Endothelial cell (in vitro differentiated cells): ENCODE measurements around the gene ABT1. TPM values are rescaled to one million over a fixed set of nuclear protein-coding genes. Genes with fewer than 3 reads are reported as not detected.
"Not testable (repeated sequence)": the region's sequence is repeated elsewhere in the genome, so short reads cannot be mapped to it uniquely, and the experiment has no call there.

Experiments
- DNase-seq: peaks from one replicate; pipeline ENCODE4 v3.0.0; 2021; ENCODE audit warnings: low spot score
- H3K27ac Mint-ChIP-seq: one replicate; pipeline ENCODE4 v1.8.0; 2021; ENCODE audit warnings: mixed read lengths, inconsistent platforms; ENCODE audit not compliant: unreplicated experiment
- H3K27me3 Mint-ChIP-seq: one replicate; pipeline ENCODE4 v1.8.0; 2021; ENCODE audit warnings: mild to moderate bottlenecking, moderate library complexity, mixed read lengths, inconsistent platforms; ENCODE audit not compliant: unreplicated experiment
- H3K36me3 Mint-ChIP-seq: one replicate; pipeline ENCODE4 v1.8.0; 2021; ENCODE audit warnings: mild to moderate bottlenecking, low read depth, mixed read lengths, inconsistent platforms; ENCODE audit not compliant: unreplicated experiment
- H3K4me1 Mint-ChIP-seq: one replicate; pipeline ENCODE4 v1.8.0; 2021; ENCODE audit warnings: mild to moderate bottlenecking, mixed read lengths, inconsistent platforms; ENCODE audit not compliant: unreplicated experiment
- H3K4me3 Mint-ChIP-seq: one replicate; pipeline ENCODE4 v1.8.0; 2021; ENCODE audit warnings: mild to moderate bottlenecking, mixed read lengths, inconsistent platforms; ENCODE audit not compliant: unreplicated experiment
- H3K9me3 Mint-ChIP-seq: one replicate; pipeline ENCODE4 v1.8.0; 2021; ENCODE audit warnings: mixed read lengths, inconsistent platforms; ENCODE audit not compliant: unreplicated experiment
- CTCF ChIP-seq: fragments of 200-600 bp; sonication (generic); IDR thresholded peaks from one replicate; pipeline ENCODE4 v1.5.0; 2021; ENCODE audit warnings: antibody characterized with exemption; ENCODE audit not compliant: unreplicated experiment
- long read RNA-seq: library from polyadenylated mRNA; unstranded; transcript quantifications from one replicate; pipeline ENCODE4 v2.0.0, GENCODE V29; 2020; ENCODE audit not compliant: unreplicated experiment
- total RNA-seq: library from RNA; stranded (reverse); fragmentation: NEBNext Ultra II Directional; extraction: Animal tissue kit (Norgen Biotek cat#: 25700); gene quantifications from one replicate; pipeline ENCODE4 v1.2.1, GENCODE V29; 2021; ENCODE audit not compliant: unreplicated experiment

ABT1 gene
- 20.4 TPM for total RNA-seq
- long read RNA-seq, transcript ABT1-201 (3 exons, 2,949 nt), result major isoform, 66 of 66 reads
- long read RNA-seq, partial matches to known transcripts, result 0 of 66 reads
- long read RNA-seq, other reads (novel, unspliced or antisense), result 0 of 66 reads

DNA sequence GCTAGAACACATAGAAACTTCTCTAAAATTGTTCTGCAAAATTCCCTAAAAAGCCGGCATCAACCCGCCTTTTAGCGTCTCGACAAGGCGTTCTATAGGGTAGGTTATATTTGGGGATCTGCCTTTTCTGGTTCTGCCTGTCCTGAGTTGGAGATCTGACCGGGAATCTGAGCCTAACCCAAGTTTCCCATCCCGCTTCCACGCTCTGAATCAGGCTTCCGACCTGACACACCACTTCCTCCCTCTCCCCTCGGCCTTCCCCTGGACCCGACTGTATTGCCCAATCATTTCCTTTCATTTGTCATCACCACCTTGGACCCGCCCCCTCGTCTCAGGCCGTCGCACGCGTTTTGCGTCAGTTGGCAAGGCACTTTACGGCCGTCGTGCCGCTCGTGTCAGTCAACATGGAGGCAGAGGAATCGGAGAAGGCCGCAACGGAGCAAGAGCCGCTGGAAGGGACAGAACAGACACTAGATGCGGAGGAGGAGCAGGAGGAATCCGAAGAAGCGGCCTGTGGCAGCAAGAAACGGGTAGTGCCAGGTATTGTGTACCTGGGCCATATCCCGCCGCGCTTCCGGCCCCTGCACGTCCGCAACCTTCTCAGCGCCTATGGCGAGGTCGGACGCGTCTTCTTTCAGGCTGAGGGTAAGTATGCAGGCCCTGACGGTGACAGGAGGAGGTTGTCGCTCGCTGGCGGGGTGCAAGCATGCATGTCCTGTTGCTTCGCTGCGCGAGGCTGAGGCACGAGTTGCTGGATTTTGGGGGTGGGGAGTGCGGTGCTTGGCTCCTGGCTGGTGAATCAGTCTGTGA lies at the start of gene ABT1:
TSS of gene ABT1 (plus strand) at position 375 of the 810 bp plus-strand sequence. CDS start at position 405, 30 bp downstream.
- Mint-ChIP-seq H3K9me3 (no peaks in the 10 kb centered on the region), H3K4me1 (peaks cover 5% of the 10 kb centered on the region), H3K27me3 (no peaks in the 10 kb centered on the region), H3K27ac (no peak within 1 kb of the TSS), H3K4me3 (no peak within 1 kb of the TSS), H3K36me3 (peaks cover 10% of the 10 kb centered on the region)
- DNase-seq, result peak; percentile 96
- no peak for TF ChIP-seq CTCF

- not testable (repeated sequence) for H3K4me3 Mint-ChIP-seq, DNase-seq, H3K9me3 Mint-ChIP-seq, H3K4me1 Mint-ChIP-seq, H3K27me3 Mint-ChIP-seq, H3K36me3 Mint-ChIP-seq, H3K27ac Mint-ChIP-seq
These were observed 49.4 kb upstream of the ABT1 start for GRCh38 chr6:26547363-26547762.

GRCh38 chr6:26550250-26550993 lies 46.3 kb upstream of the ABT1 start:
- no peak overlapping the region for H3K27ac Mint-ChIP-seq
- H3K27me3 Mint-ChIP-seq, result peaks cover 3% of the 10 kb centered on the region
- H3K9me3 Mint-ChIP-seq, result no peaks in the 10 kb centered on the region
- peak overlapping the region; percentile 71 for H3K4me3 Mint-ChIP-seq
- DNase-seq, result peak; percentile 65
- H3K36me3 Mint-ChIP-seq, result no peaks in the 10 kb centered on the region
- no peak for TF ChIP-seq CTCF
- H3K4me1 Mint-ChIP-seq, result peaks cover 10% of the 10 kb centered on the region

DNA sequence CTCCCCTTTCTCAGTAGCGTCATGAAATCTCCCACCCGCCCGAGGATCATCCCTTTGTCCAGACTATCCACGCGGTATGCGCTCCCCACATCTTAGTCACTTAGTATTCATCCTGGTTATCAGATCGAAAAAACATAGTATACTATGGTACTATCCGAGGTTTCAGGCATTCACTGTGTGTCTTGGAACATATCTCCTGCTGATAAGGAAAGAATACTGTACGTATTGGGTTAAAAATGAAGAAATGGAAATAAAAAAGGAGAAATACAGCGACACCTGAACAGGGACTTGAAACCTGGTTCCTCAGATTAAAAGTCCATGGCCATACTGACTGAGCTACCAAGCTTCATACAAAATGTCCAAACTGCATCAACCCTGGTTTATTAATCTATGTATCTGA lies 44.5 kb upstream of the ABT1 start:
- Mint-ChIP-seq H3K27me3 (peaks cover 6% of the 10 kb centered on the region), H3K4me1 (peaks cover 15% of the 10 kb centered on the region), H3K27ac (no peak overlapping the region), H3K9me3 (no peaks in the 10 kb centered on the region), H3K36me3 (no peaks in the 10 kb centered on the region), H3K4me3 (no peak overlapping the region)
- no peak for TF ChIP-seq CTCF
- DNase-seq, result no peak

DNA sequence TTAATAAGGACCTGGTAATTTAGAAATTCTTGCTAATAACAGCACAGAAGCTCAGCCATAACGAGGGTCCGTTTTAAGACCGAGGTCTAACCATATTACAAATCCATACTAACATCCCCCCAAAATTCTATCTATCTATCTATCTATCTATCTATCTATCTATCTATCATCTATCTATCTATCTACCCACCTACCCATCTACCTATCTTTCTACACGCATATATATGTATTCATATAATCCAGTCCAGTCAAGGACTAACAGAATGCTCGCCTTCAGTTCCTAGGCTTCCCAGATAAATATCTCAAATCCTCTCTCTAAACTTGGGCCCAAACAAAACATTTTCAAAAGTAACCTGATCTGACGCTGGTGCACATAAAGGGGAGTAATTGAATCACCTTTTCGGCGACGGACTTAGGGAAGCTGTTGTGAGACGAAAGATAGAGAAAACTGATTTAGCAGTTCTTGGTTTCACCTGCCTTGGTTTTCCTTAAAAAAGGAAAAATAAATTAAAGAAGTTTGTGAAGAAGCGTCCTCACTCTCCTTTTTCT lies 44.0 kb upstream of the ABT1 start:
- Mint-ChIP-seq H3K4me1 (peaks cover 15% of the 10 kb centered on the region), H3K4me3 (no peak overlapping the region), H3K36me3 (no peaks in the 10 kb centered on the region), H3K27ac (no peak overlapping the region), H3K9me3 (no peaks in the 10 kb centered on the region), H3K27me3 (peaks cover 6% of the 10 kb centered on the region)
- DNase-seq, result no peak
- TF ChIP-seq CTCF, result no peak
